Inferior parietal cortex (tissue), 1 donor: Measurements from ENCODE around the gene KRT72.
A peak's percentile ranks its signal among the peaks of the same experiment; 100 is the strongest.
"Not testable (repeated sequence)": the region's sequence is repeated elsewhere in the genome, so short reads cannot be mapped to it uniquely, and the experiment has no call there.

Experiments
- DNase-seq: peaks from one replicate; pipeline ENCODE4 v3.0.0-alpha.2; 2016; ENCODE audit errors: extremely low spot score

The KRT72 gene

DNA sequence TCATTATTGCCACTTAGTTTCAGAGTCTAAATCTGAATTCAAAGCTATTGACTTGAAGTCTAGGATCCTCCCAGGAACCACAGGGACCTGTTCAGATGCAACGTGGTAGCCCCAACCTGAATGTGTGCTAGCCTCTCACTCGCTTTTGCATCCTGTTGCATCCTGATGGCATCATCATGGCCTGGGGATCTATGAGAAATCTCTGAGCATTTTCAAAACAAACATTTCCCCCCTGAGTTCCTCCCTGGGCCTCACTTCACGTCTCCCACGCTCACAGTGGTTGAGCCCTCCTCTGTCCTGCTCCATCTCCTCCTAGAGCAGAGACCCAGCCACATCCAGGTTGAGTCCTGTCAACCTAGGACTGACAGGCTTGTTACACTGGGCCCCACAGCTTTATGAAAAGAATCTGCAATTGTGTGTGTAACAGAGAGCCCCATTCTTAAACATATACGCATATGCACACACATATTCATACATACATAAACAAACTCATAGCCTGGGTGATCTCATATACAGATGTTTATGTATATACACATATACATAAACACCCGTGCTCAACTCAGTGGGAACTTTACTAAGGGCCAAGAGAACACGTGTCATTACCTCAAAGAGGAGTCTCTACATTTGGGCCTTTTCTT, 5.4 kb upstream of the KRT72 start:
- no peak for DNase-seq

GRCh38 chr12:52606096-52606495, 4.8 kb upstream of the KRT72 start:
- no peak for DNase-seq

GRCh38 chr12:52605542-52605941, 4.3 kb upstream of the KRT72 start:
- no peak for DNase-seq

- no peak for DNase-seq
Observed at GRCh38 chr12:52604859-52605258, 3.6 kb upstream of the KRT72 start.

- no peak for DNase-seq
Observed at GRCh38 chr12:52603314-52603713, 2.1 kb upstream of the KRT72 start.

DNA sequence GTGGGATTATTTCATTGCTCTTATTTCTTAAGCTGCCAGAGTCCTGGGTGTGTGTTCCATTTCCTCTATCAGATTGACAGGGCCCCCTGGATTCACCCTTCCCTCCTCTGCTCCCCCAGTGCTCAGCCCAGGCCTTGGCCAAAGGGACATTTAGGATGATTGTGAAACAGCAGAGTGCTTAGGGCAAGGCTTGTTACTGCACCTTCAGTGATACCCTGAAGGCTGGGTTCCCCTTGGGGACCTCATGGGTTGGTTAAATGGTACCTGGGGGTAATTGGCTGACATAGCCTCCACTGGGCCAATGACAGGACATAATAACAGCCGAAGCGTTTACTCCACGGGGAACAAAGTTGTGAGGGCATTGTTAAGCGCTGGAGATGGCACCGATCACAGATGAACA, 1.3 kb upstream of the KRT72 start:
- no peak for DNase-seq

DNA sequence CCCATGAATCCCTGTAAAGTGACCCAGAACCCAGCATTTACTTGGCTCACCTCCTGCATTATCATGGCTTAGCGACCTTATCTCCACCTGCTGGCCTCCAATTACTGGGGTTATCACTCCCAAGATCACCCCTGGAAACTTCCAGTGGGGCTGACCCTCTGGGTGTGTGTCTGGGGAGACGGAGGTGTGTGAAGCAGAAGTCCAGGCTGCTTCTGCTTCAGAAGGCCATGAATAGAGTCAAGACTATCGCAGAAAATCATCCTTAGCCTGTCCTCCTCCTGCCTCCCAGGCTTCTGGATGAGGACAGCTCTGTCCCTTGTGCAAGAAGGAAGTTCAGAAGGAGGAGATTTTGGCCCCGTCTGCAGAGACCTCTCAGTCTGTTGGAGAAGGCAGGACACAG, 408 bp upstream of the KRT72 start:
- DNase-seq = no peak

DNA sequence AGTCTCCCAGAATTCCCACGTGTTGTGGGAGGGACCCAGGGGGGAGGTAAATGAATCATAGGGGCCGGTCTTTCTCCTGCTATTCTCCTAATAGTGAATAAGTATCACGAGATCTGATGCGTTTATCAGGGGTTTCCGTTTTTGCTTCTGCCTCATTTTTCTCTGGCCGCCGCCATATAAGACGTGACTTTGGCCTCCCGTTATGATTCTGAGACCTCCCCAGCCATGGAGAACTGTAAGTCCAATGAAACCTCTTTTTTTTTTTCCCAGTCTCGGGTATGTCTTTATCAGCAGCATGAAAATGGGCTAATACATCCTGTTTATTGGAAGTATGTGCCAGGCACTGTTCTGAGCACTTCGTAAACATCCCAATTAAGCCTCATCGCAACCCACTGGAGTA, 788 bp downstream of the KRT72 start:
- DNase-seq = no peak

- no peak for DNase-seq
Observed at GRCh38 chr12:52600071-52600470, 1.2 kb downstream of the KRT72 start.

GRCh38 chr12:52598966-52599365, 2.3 kb downstream of the KRT72 start:
- DNase-seq = no peak

GRCh38 chr12:52594237-52594636, 7.0 kb downstream of the KRT72 start:
- DNase-seq = not testable (repeated sequence)

GRCh38 chr12:52591521-52591920, 9.7 kb downstream of the KRT72 start:
- no peak for DNase-seq

GRCh38 chr12:52590021-52590420, 11.2 kb downstream of the KRT72 start:
- DNase-seq = no peak

DNA sequence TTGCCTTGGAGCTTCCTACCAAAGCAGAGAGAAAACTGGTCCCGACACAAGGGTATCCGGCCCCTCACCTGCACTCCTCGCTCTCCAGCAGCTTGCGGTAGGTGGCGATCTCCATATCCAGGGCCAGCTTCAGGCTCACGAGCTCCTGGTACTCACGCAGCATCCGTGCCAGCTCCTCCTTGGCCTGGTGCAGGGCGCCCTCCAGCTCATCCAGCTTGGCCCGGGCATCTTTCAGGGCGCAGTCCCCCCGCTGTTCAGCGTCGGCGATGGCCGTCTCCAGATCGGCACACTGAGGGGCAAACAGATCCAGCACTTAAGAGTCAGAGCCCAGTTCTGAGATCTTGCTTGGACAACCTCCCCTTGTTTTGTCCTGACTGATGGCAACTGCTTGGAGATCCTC, 13.7 kb downstream of the KRT72 start:
- no peak for DNase-seq

DNA sequence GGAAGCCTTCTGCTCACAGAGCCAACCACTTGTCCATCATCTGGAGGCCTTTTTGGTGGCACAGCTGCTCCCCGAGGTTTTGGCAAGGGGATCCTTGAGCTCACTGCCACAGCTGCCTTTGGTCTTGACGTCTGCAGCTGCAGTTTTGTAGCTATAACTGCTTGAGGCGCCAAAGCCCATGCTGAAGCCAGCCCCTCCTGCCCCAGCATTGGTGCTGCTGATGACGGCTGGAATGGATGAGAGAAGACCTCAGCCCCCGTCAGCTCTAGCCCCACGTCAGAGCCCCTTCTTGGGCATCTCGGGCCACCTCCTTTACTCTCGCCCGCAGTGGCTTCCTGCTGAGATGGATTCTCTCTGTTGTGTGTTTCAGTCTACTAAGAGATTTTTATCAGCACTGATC, 15.3 kb downstream of the KRT72 start:
- no peak for DNase-seq

GRCh38 chr12:52585066-52585465, 16.2 kb downstream of the KRT72 start:
- DNase-seq = no peak

- no peak for DNase-seq
Observed at GRCh38 chr12:52584156-52584682, 17.0 kb downstream of the KRT72 start.

- DNase-seq = peak; percentile 76
Observed at GRCh38 chr12:52582971-52583456, 18.2 kb downstream of the KRT72 start.

- DNase-seq = no peak
Observed at GRCh38 chr12:52582486-52582885, 18.8 kb downstream of the KRT72 start.

DNA sequence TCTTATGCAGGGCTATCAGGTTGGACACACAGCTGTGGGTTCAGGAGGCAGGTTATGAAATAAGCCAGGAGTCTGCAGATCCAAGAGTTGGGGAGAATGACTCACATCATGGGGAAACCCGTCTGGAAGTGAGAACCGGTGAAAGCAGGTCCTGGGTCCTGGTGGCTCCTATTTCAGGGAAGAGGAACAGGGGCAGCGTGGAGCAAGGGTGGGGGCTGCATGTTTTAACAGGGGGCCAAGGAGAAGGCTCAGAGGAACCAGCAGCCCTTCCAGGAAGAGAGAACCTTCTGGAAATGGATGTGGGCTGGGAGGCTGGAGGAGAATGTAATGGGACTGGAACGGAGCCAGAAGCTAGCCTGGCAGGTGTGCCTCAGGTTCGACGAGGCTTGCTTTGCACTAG, 19.8 kb downstream of the KRT72 start:
- no peak for DNase-seq

- no peak for DNase-seq
Observed at GRCh38 chr12:52581066-52581465, 20.2 kb downstream of the KRT72 start.

DNA sequence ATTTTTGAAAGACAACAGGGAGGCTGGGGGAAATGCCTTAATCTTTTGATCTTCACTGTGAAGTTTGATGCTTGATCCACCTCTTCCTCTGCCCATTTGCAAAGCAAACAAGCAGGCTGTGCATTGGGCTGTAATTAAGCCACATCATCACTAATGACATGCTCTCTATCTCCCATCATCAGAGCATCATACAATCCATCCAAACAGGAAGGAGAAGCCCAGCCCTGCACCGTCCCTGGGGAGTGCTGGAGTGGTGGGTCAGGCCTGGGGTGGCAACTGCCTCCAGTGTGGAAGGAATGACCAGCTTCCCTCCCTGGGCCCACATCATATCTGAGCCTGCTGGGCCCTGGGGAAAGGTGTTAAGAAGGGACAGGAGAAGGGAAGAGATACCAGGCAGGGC, 20.8 kb downstream of the KRT72 start:
- no peak for DNase-seq

- DNase-seq = no peak
Observed at GRCh38 chr12:52579468-52580465, 21.5 kb downstream of the KRT72 start.
